ENCODE results near the gene CFB. TPM values are rescaled to one million over a fixed set of nuclear protein-coding genes. Genes with fewer than 3 reads are reported as not detected.
A peak's percentile ranks its signal among the peaks of the same experiment; 100 is the strongest.

The CFB gene
- total and polyA plus RNA-seq, 2 of the 13 experiments (the other 11 are each of a cell fraction or from before 2014, with no cell fraction given) = 171 to 513 TPM

DNA sequence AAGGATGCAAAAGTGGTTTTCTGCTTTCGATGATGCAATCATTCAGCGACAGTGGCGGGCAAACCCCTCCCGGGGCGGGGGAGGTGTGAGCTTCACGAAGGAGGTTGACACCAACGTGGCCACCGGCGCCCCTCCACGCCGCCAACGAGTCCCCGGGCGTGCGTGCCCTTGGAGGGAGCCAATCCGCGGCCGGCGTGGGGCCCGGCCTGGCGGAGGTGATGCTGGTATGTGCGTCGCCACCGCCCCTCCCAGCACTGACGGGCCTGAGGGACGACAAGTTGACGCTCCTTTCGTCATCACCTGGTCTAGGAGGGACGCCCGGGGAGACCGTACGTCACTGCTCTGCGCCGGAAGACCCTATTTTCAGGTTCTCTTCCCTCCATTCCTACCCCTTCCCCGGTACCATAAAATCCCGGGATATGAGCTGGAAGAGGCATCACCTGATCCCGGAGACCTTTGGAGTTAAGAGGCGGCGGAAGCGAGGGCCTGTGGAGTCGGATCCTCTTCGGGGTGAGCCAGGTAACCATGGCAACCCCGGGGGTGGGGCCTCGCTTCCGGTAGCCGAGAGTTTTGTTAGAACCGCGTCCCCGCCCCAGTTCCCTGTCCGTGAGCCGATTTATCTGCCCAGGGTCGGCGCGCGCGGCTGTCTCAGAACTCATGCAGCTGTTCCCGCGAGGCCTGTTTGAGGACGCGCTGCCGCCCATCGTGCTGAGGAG lies 26.3 kb downstream of the CFB start, which contains the start of gene DXO (continued):
- TF ChIP-seq, protein P1, sequence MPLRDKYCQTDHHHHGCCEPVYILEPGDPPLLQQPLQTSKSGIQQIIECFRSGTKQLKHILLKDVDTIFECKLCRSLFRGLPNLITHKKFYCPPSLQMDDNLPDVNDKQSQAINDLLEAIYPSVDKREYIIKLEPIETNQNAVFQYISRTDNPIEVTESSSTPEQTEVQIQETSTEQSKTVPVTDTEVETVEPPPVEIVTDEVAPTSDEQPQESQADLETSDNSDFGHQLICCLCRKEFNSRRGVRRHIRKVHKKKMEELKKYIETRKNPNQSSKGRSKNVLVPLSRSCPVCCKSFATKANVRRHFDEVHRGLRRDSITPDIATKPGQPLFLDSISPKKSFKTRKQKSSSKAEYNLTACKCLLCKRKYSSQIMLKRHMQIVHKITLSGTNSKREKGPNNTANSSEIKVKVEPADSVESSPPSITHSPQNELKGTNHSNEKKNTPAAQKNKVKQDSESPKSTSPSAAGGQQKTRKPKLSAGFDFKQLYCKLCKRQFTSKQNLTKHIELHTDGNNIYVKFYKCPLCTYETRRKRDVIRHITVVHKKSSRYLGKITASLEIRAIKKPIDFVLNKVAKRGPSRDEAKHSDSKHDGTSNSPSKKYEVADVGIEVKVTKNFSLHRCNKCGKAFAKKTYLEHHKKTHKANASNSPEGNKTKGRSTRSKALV (CRISPR knock-in tag; IDR thresholded peaks at IDR 0.05) = peak; percentile 77
- TF ChIP-seq SNRNP70 (IDR thresholded peaks at IDR 0.05; ENCODE audit: low read depth, low read length) (no peak), SRY (CRISPR knock-in tag; IDR thresholded peaks at IDR 0.05) (no peak; the same call in 1 of the 2 replicates), SMAD1 (CRISPR knock-in tag; IDR thresholded peaks at IDR 0.05; ENCODE audit: borderline replicate concordance, low read depth) (no peak; the same call in 1 of the 2 replicates), ZNF761 (CRISPR knock-in tag; conservative IDR thresholded peaks at IDR 0.05) (peak; percentile 82; the same call in 1 of the 2 replicates), GPBP1L1 (CRISPR knock-in tag; IDR thresholded peaks at IDR 0.05) (no peak), ATF7 (IDR thresholded peaks at IDR 0.05) (no peak), ATF7 (CRISPR knock-in tag; IDR thresholded peaks at IDR 0.05) (peak; percentile 98), MXD4 (CRISPR knock-in tag; IDR thresholded peaks at IDR 0.05) (peak; percentile 94), ZNF441 (CRISPR knock-in tag; IDR thresholded peaks at IDR 0.05; ENCODE audit: borderline replicate concordance) (no peak), PRPF4 (IDR thresholded peaks at IDR 0.05; ENCODE audit: low read depth, low read length, poor library complexity, severe bottlenecking) (no peak), RORA (CRISPR knock-in tag; IDR thresholded peaks at IDR 0.05) (no peak), SOX5 (CRISPR knock-in tag; IDR thresholded peaks at IDR 0.05; ENCODE audit: borderline replicate concordance) (no peak), ZFP82 (CRISPR knock-in tag; IDR thresholded peaks at IDR 0.05; ENCODE audit: borderline replicate concordance) (no peak)
- TF ChIP-seq, protein P2, sequence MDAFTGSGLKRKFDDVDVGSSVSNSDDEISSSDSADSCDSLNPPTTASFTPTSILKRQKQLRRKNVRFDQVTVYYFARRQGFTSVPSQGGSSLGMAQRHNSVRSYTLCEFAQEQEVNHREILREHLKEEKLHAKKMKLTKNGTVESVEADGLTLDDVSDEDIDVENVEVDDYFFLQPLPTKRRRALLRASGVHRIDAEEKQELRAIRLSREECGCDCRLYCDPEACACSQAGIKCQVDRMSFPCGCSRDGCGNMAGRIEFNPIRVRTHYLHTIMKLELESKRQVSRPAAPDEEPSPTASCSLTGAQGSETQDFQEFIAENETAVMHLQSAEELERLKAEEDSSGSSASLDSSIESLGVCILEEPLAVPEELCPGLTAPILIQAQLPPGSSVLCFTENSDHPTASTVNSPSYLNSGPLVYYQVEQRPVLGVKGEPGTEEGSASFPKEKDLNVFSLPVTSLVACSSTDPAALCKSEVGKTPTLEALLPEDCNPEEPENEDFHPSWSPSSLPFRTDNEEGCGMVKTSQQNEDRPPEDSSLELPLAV (CRISPR knock-in tag; conservative IDR thresholded peaks at IDR 0.05; ENCODE audit: low read depth) = peak; percentile 90
- TF ChIP-seq, protein P3, sequence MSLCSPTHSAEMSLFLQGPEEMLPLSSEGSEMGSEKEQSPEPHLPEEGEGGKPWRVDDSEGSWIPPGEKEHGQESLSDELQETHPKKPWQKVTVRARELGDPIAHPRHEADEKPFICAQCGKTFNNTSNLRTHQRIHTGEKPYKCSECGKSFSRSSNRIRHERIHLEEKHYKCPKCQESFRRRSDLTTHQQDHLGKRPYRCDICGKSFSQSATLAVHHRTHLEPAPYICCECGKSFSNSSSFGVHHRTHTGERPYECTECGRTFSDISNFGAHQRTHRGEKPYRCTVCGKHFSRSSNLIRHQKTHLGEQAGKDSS (CRISPR knock-in tag; IDR thresholded peaks at IDR 0.05; ENCODE audit: borderline replicate concordance, low read depth) = no peak
- TF ChIP-seq, protein P4, sequence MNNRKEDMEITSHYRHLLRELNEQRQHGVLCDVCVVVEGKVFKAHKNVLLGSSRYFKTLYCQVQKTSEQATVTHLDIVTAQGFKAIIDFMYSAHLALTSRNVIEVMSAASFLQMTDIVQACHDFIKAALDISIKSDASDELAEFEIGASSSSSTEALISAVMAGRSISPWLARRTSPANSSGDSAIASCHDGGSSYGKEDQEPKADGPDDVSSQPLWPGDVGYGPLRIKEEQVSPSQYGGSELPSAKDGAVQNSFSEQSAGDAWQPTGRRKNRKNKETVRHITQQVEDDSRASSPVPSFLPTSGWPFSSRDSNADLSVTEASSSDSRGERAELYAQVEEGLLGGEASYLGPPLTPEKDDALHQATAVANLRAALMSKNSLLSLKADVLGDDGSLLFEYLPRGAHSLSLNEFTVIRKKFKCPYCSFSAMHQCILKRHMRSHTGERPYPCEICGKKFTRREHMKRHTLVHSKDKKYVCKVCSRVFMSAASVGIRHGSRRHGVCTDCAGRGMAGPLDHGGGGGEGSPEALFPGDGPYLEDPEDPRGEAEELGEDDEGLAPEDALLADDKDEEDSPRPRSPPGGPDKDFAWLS (CRISPR knock-in tag; IDR thresholded peaks at IDR 0.05; ENCODE audit: borderline replicate concordance) = 0 out of 2 replicates have a peak, but pooled peaks have one; percentile 61
- TF ChIP-seq, protein P5, sequence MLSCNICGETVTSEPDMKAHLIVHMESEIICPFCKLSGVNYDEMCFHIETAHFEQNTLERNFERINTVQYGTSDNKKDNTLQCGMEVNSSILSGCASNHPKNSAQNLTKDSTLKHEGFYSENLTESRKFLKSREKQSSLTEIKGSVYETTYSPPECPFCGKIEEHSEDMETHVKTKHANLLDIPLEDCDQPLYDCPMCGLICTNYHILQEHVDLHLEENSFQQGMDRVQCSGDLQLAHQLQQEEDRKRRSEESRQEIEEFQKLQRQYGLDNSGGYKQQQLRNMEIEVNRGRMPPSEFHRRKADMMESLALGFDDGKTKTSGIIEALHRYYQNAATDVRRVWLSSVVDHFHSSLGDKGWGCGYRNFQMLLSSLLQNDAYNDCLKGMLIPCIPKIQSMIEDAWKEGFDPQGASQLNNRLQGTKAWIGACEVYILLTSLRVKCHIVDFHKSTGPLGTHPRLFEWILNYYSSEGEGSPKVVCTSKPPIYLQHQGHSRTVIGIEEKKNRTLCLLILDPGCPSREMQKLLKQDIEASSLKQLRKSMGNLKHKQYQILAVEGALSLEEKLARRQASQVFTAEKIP (CRISPR knock-in tag; IDR thresholded peaks at IDR 0.05; ENCODE audit: borderline replicate concordance) = no peak
